ENCODE results near the gene FXR1.
A peak's percentile ranks its signal among the peaks of the same experiment; 100 is the strongest.
"Not testable (repeated sequence)": the region's sequence is repeated elsewhere in the genome, so short reads cannot be mapped to it uniquely, and the experiment has no call there.

FXR1 gene

DNA sequence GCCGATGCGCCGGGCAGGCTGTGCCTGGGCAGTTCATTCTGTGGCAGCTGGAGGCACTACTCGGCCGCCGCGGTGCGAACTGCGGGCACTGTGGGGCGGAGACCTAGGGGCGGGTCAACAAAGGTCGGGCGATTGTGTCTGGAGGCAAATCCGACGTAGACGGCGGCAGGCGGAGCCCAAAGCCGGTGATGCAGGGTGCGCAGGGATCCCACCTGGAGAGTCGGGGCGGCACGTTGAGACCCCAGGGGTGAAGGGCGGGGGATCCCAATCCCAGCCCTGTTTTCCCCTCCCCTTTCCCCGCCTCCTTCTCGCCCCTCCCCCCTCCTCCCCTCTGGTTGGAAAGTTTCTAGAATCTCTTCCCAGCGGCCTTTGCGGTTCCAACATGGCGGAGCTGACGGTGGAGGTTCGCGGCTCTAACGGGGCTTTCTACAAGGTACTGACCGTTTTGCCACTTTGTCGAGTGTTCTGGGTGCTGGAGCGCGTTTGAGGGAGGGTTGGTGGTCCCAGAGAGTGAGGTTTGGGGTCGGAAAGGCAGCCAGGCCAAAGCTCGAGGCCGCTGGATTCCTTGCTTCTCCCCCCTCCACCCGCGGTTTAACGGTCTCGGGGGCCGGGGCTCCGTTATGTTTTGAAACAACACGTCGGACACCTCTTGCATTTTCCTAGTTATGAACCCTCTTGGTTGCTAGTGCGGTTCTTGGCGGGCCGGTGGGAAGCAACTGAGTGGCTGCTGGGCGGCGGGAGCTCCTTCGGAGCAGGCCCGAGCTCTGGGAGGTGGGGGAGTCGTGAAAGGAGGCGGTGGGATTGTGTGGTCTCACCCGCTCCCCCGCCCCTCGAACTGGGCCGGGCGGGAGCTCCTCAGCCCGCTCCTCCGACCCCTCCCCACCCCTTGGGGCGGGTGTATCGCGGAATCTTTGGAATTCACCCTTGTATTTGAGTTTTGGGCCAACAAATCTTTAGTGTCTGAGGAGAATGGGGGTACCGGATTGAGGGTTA lies at the start of gene FXR1:
Gene FXR1, plus strand, starts transcription at position 367 of the 993 bp plus-strand sequence. Its CDS starts 16 bp downstream, at position 383.
- TF ChIP-seq, protein P1, sequence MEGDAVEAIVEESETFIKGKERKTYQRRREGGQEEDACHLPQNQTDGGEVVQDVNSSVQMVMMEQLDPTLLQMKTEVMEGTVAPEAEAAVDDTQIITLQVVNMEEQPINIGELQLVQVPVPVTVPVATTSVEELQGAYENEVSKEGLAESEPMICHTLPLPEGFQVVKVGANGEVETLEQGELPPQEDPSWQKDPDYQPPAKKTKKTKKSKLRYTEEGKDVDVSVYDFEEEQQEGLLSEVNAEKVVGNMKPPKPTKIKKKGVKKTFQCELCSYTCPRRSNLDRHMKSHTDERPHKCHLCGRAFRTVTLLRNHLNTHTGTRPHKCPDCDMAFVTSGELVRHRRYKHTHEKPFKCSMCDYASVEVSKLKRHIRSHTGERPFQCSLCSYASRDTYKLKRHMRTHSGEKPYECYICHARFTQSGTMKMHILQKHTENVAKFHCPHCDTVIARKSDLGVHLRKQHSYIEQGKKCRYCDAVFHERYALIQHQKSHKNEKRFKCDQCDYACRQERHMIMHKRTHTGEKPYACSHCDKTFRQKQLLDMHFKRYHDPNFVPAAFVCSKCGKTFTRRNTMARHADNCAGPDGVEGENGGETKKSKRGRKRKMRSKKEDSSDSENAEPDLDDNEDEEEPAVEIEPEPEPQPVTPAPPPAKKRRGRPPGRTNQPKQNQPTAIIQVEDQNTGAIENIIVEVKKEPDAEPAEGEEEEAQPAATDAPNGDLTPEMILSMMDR (IDR thresholded peaks at IDR 0.05; ENCODE audit: borderline replicate concordance, insufficient read depth, low read depth, low read length) = peak; percentile 81
- H3K4me3 ChIP-seq (ENCODE audit: low read depth, low read length) = peak within 1 kb of the TSS; percentile 98

DNA sequence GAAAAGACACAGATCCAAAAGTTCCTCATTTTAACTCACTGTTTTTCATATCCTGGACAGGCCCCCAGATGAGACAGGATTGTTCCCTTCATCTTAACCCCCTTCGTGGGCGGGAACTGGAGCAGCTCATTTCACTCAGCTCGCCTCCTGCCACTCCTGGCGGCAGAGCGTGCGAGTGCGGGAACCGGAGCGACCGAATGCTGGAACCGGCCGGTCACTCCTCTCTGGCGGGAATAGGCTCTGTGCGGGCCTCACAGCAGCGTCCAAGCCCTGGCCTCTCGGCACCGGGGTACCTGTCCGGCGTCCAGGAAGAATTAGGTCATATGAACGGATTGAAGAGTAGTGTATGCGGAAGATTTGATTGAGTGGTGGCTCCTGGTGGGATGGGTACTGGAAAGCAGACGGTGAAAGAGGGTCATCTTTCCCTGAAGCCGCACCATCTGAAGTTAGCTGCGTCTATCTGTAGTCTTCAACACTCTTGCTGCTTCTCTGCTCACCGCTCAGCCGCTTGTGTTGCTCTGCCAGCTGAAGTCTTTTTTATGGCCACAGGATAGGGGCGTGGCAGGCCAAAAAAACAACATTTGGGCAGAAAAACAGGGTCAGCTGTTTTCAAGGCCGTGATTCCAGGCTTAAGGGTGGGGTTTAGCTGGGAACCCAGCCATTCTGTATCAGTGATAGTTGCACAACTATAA lies 42.3 kb upstream of the FXR1 start:
- TF ChIP-seq, protein P1 (IDR thresholded peaks at IDR 0.05; ENCODE audit: borderline replicate concordance, insufficient read depth, low read depth, low read length) = no peak
- no peak overlapping the region for H3K4me3 ChIP-seq (ENCODE audit: low read depth, low read length)

DNA sequence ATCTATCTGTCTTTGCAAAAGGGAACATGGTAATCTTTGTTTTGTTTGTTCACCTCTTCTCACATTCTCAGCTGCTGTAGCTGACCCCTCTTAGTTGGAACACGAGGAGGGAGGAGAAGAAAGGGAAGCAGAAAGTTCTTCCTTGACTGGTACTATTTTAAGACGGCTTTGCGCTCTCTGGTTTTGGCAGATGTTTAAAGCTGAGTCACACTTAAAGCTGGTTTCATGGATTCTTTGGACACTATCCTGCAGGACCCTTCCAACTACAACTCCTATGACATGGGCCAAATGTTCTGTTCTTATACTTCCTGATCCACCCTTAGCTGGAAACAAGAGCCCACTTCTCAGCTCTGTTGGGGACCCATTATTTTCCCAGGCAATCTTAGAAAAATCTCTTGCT lies 40.6 kb upstream of the FXR1 start:
- TF ChIP-seq, protein P1 (IDR thresholded peaks at IDR 0.05; ENCODE audit: borderline replicate concordance, insufficient read depth, low read depth, low read length) = no peak
- H3K4me3 ChIP-seq (ENCODE audit: low read depth, low read length) = no peak overlapping the region

DNA sequence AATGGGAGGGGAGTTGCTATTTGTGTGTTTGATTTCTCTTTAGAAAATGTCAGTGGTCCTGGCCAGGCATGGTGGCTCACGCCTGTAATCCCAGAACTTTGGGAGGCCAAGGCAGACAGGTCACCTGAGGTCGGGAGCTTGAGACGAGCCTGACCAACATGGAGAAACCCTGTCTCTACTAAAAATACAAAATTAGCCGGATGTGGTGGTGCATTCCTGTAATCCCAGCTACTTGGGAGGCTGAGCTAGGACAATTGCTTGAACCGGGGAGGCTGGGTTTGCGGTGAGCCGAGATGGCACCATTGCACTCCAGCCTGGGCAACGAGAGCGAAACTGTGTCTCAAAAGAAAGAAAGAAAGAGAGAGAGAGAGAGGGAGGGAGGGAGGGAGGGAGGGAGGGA lies 40.0 kb upstream of the FXR1 start:
- not testable (repeated sequence) for H3K4me3 ChIP-seq (ENCODE audit: low read depth, low read length)

DNA sequence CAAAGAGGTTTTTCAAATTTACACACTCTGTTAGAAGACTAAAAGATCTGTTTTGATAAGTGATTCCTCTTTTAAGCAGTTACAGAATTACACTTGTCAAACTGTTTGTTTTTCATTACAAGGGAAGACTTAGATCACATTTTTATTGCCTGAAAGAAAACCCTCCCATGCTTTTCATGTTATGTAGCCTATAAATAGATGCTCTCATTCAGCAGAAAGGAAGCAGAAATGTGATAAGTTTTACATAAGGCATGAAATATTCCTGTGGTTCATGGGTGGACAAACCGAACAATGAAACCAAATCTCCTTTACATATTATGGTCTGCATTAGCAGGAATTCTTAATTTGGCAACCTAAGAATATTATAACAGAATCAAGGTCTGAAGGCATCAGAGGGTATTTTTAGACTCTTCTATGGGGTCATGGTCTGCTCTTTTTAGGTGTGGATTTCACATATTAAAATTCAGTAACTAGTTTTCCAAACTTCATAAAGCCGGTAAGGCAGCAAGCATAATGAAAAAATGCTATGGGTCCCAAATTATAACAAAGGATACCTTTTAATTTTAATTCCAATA lies 37.3 kb upstream of the FXR1 start:
- H3K4me3 ChIP-seq (ENCODE audit: low read depth, low read length) = no peak overlapping the region
- TF ChIP-seq, protein P1 (IDR thresholded peaks at IDR 0.05; ENCODE audit: borderline replicate concordance, insufficient read depth, low read depth, low read length) = no peak

DNA sequence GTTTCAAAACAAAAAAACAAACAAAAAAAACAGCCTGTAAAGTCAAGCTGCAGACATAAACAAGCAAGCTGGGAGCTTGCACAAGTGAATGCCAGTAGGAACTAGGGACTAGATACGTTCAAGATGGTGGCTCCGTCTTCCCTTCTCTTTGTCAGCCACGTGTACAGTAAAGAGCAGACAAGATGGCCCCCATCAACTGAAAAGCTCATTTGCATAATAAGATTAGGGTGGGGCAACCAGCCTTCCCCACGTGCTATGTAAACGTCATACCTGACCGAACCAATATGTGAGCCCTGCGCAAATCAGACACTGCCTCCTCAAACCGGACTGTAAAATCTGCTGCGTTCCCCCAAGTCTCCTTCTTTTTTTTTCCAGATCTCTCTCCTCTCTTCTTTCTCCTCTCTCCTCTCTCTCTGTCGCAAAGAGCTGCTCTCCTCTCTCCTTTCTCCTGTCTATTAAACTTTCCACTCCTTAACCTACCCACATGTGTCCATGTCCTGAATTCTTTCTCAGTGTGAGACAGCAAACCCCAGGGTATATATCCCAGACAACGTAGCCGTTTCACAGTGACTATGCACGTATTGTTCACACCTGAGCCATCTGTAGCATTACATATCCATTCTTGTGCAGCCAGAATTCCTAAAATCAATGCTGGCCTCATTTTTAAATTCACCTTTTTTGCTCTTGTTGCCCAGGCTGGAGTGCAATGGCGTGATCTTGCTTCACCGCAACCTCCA lies 31.2 kb upstream of the FXR1 start:
- no peak overlapping the region for H3K4me3 ChIP-seq (ENCODE audit: low read depth, low read length)

More for the DNA sequence above, 31.2 kb upstream of the FXR1 start:
- TF ChIP-seq, protein P1 (IDR thresholded peaks at IDR 0.05; ENCODE audit: borderline replicate concordance, insufficient read depth, low read depth, low read length) = no peak
